Spleen (tissue), 7 donors: ENCODE results near the gene SOD1.

ENCODE experiments used
- CTCF ChIP-seq, 11 experiments: fragments of 200-600 bp in 7 of 11; fragments of 450-650 bp in 4 of 11; sonication (generic) in 4 of 11; IDR thresholded peaks in 8 of 11; conservative IDR thresholded peaks in 3 of 11; 1 replicate in 7 of 11; 2 replicates in 4 of 11; pipeline versions ENCODE4 v1.4.0 to v1.8.0; 2016 to 2021; ENCODE audit warnings: antibody characterized with exemption in 11 of 11, inconsistent platforms in 4 of 11, mild to moderate bottlenecking in 1 of 11
- POLR2A ChIP-seq, 3 donors: fragments of 450-650 bp; IDR thresholded peaks; one replicate each; pipeline ENCODE4 v1.5.1; 2017; ENCODE audit warnings: antibody characterized with exemption in 3 of 3, mild to moderate bottlenecking in 1 of 3
- donor health status: DM: no; HTN: no; CAD: no; lungs with moderate emphysema.
- donor health status: DM: no; HTN: no; CAD: no.
- donor health status: DM: no; HTN: no; CAD: no.

- TF ChIP-seq CTCF (IDR thresholded peaks at IDR 0.05 in 8 of 11, conservative IDR thresholded peaks at IDR 0.05 in 3 of 11) (no peak), POLR2A (IDR thresholded peaks at IDR 0.05) (no peak)
These were observed 8.6 kb upstream of the SOD1 start for GRCh38 chr21:31650930-31651329.
